OCI-LY7 (cell line): ENCODE results near the gene OLAH. TPM values are rescaled to one million over a fixed set of nuclear protein-coding genes. Genes with fewer than 3 reads are reported as not detected.

Experiments
- BruUV-seq: library from RNA; stranded (reverse); fragments of 400-500 nt; replicated peaks from 2 replicates; lab custom pipeline; 2021; lab: Mats Ljungman, UMichigan
- CTCF ChIA-PET: fragments of 300-600 bp; sonication (Branson Sonifier 250); formaldehyde crosslinking; loops from one replicate; lab custom pipeline; 2022; ENCODE audit warnings: antibody characterized with exemption; ENCODE audit not compliant: unreplicated experiment; lab: Charles Lee
- POLR2A ChIA-PET: fragments of 300-600 bp; sonication (Branson Sonifier 250); formaldehyde crosslinking; loops from one replicate; lab custom pipeline; 2022; ENCODE audit warnings: antibody characterized with exemption; lab: Charles Lee
- DNase-seq: peaks from one replicate; pipeline ENCODE4 v3.0.0-alpha.2; 2015; ENCODE audit warnings: low spot score
- H2AFZ ChIP-seq: fragments of 200-600 bp; sonication (generic), shearing (Covaris generic); 2 replicates; pipeline ENCODE4 v1.6.1; 2014; ENCODE audit warnings: mild to moderate bottlenecking, antibody characterized with exemption, low read length, moderate library complexity
- H3K27ac ChIP-seq: fragments of 200-600 bp; sonication (generic); 2 replicates; pipeline ENCODE4 v1.5.1; 2014; ENCODE audit warnings: mixed run types, low read depth, mild to moderate bottlenecking, moderate library complexity, low read length, inconsistent platforms; ENCODE audit not compliant: poor library complexity, severe bottlenecking
- H3K36me3 ChIP-seq: fragments of 200-600 bp; sonication (generic); 2 replicates; pipeline ENCODE4 v1.6.1; 2014; ENCODE audit warnings: mild to moderate bottlenecking, antibody characterized with exemption, low read length, moderate library complexity, mixed read lengths; ENCODE audit not compliant: insufficient read depth
- H3K4me1 ChIP-seq: fragments of 200-600 bp; sonication (generic); 2 replicates; pipeline ENCODE4 v1.5.1; 2014; ENCODE audit warnings: mild to moderate bottlenecking, low read length; ENCODE audit not compliant: insufficient read depth, poor library complexity, severe bottlenecking
- H3K4me2 ChIP-seq: fragments of 200-600 bp; sonication (generic); 2 replicates; pipeline ENCODE4 v1.6.1; 2014; ENCODE audit warnings: mild to moderate bottlenecking, low read length
- H3K4me3 ChIP-seq: fragments of 200-600 bp; sonication (generic); 2 replicates; pipeline ENCODE4 v1.5.1; 2014; ENCODE audit warnings: mild to moderate bottlenecking, low read depth, low read length; ENCODE audit not compliant: poor library complexity, severe bottlenecking
- H3K79me2 ChIP-seq: fragments of 200-600 bp; sonication (generic); 2 replicates; pipeline ENCODE4 v1.6.1; 2016; ENCODE audit warnings: low read depth, mild to moderate bottlenecking, low read length, moderate library complexity, mixed read lengths; ENCODE audit not compliant: insufficient read depth
- H3K9me2 ChIP-seq: fragments of 200-600 bp; sonication (generic); 2 replicates; pipeline ENCODE4 v1.6.1; 2016; ENCODE audit warnings: mild to moderate bottlenecking, low read length, mixed read lengths; ENCODE audit not compliant: insufficient read depth
- H3K9me3 ChIP-seq: fragments of 200-600 bp; sonication (generic); 2 replicates; pipeline ENCODE4 v1.6.1; 2014; ENCODE audit warnings: mild to moderate bottlenecking, mixed run types, low read length, mixed read lengths
- H4K20me1 ChIP-seq: fragments of 200-600 bp; sonication (generic); 2 replicates; pipeline ENCODE4 v1.6.1; 2014; ENCODE audit warnings: mild to moderate bottlenecking, antibody characterized with exemption, low read length, moderate library complexity, mixed read lengths; ENCODE audit not compliant: insufficient read depth
- CTCF ChIP-seq: fragments of 200-600 bp; sonication (generic); conservative IDR thresholded peaks from 2 replicates; pipeline ENCODE4 v1.5.1; 2014; ENCODE audit warnings: mild to moderate bottlenecking, antibody characterized with exemption, low read length, moderate library complexity, mixed read lengths
- EZH2phosphoT487 ChIP-seq: fragments of 200-600 bp; sonication (generic); IDR thresholded peaks from 2 replicates; pipeline ENCODE4 v1.6.1; 2018; ENCODE audit warnings: low read depth, borderline replicate concordance, mild to moderate bottlenecking, mixed run types, antibody characterized with exemption, low read length, moderate library complexity, mixed read lengths
- intact Hi-C: fragments of 100-400 bp; cut with micrococcal nuclease; formaldehyde crosslinking; loops from one replicate; pipeline ENCODE4 v1.10.0; 2022; ENCODE audit not compliant: unreplicated experiment
- total RNA-seq, 2 experiments: library from RNA; depleted of rRNA in 1 of 2; stranded (reverse); fragments of >200 nt in 1 of 2; shearing (Covaris generic) in 1 of 2; gene quantifications; 2 replicates each; pipeline ENCODE4 v1.2.3, GENCODE V29; 2014 to 2022

Gene OLAH
- total RNA-seq, 2 experiments from 2014 or later: not detected

GRCh38 chr10:15097011-15097812, 53.5 kb downstream of the OLAH start, which contains the start of gene RPP38:
TSS of gene RPP38 (plus strand) at chr10:15097355. CDS start at chr10:15103315, 5,960 bp downstream.
- Histone ChIP-seq H3K36me3 (peaks cover 25% of the 10 kb centered on the region), H2AFZ (peak within 1 kb of the TSS; percentile 85), H3K4me2 (peak within 1 kb of the TSS; percentile 88), H3K79me2 (peaks cover 39% of the 10 kb centered on the region), H3K4me3 (peak within 1 kb of the TSS; percentile 89), H3K9me2 (no peaks in the 10 kb centered on the region), H3K27ac (peak within 1 kb of the TSS; percentile 89), H4K20me1 (peaks cover 8% of the 10 kb centered on the region; the same call in 1 of the 2 replicates), H3K9me3 (no peaks in the 10 kb centered on the region), H3K4me1 (peaks cover 17% of the 10 kb centered on the region)
- CTCF ChIA-PET: no interaction called here
- BruUV-seq: no TSS peak
- peak; percentile 95 for DNase-seq
- POLR2A ChIA-PET: no interaction called here
- intact Hi-C loops: loop anchor here (1.0 to 5.0 kb wide), 3 partner anchors 9 to 220 kb away; partner anchors contain the start of genes ACBD7, DCLRE1C and SUV39H2
- TF ChIP-seq EZH2phosphoT487 (no peak), CTCF (no peak)

DNA sequence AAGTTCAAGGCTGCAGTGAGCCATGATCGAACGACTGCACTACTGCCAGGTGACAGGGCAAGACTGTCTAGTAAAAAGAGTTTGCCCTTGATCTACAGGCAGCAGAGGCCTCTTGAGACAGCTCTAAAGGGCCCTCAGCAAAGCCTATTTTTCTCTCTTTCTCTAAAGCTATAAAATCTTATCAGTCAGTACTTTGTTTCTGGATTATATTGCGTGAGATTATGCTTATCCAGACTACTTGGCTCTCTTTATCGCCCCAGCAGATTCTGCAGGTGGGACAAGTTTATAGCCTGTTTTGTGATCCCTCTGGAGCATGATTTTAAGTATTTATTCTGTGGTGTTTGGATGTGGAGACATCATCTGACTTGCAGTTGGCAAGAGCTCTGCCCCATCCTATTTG, 56.1 kb downstream of the OLAH start:
- Histone ChIP-seq H3K9me3 (no peaks in the 10 kb centered on the region), H2AFZ (no peak overlapping the region), H3K79me2 (peaks cover 39% of the 10 kb centered on the region), H3K36me3 (peaks cover 50% of the 10 kb centered on the region), H3K27ac (no peak overlapping the region), H4K20me1 (peaks cover 8% of the 10 kb centered on the region; the same call in 1 of the 2 replicates), H3K9me2 (no peaks in the 10 kb centered on the region), H3K4me3 (no peak overlapping the region), H3K4me2 (no peak overlapping the region), H3K4me1 (peaks cover 17% of the 10 kb centered on the region)
- intact Hi-C loops: loop anchor here (5.0 kb wide), 2 partner anchors 148 to 223 kb away; partner anchors contain the start of genes DCLRE1C and SUV39H2
- no peak for TF ChIP-seq CTCF
- TF ChIP-seq EZH2phosphoT487: no peak
- CTCF ChIA-PET: interaction anchor here (0.5 kb wide), 1 partner anchor 220 kb away, joined by 3 read pairs; no protein-coding TSS in a partner anchor
- BruUV-seq: no TSS peak
- POLR2A ChIA-PET: interaction anchor here (0.7 to 1.3 kb wide), 2 partner anchors 10 to 69 kb away, joined by 3 to 6 read pairs; partner anchors contain the start of gene NMT2
- DNase-seq: no peak
